Measurements from ENCODE around the gene GNAT3.

- TF ChIP-seq CTCF (IDR thresholded peaks at IDR 0.05) (no peak), EP300 (IDR thresholded peaks at IDR 0.05) (no peak), POLR2A (IDR thresholded peaks at IDR 0.05) (no peak), POLR2AphosphoS5 (IDR thresholded peaks at IDR 0.05) (no peak)
Measured at GRCh38 chr7:80460857-80461256, 51.0 kb downstream of the GNAT3 start.
